T1000 (cell line): ENCODE results near the gene SLX4IP.

Experiments used
- DNase-seq: peaks from one replicate; lab custom pipeline; 2025; ENCODE audit warnings: mixed read lengths; lab: John Stamatoyannopoulos, UW

SLX4IP gene

DNA sequence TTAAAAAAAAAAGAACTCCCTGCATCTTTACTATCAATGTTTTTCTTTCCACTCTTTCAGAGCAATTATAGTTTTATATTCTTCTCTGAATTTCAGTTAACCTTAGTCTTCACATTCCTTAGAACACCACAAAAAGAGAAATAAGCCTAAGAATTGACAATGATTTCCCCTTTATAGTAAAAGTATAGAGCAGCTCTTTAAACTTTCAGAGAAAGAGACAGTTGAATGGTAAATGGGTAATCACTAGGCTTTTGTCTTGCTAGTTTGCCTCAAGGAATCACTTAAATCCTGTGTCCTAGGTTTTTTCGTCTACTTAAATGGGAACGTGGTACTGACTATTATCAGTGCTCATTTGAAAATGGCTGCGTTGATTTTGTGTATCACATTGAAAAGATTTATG lies 31.8 kb downstream of the SLX4IP start:
- DNase-seq, result no peak

DNA sequence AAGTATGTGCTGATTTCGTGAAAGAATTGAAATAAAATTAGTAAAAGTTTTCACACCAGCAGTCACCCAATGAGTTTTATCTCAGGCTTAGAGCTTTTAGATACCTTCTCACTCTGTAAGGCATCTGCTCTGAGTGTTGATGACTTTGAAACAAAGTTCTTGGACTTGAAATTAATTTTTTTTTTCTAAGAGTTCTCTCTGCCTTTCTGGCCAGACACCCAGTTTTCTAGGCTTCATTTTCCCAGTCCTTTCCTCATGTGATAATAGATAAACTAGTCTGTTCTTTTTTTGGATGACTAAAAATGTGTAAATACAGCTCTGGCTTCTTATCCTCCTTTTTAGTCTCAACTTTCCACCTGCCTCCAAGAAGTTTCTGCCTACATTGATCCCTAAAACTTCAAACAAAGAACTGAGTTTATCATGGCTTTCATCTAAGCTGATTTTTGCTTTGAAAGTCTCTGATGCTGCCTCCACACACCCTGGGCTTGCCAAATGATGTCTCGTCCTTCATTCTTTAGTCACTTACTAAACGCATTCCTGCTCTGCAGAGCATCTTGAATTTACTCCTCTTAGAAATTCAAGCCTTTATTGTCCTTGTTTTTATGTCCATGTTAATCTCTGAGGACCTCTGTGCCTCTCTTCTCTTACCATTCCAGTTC lies 32.7 kb downstream of the SLX4IP start:
- no peak for DNase-seq

DNA sequence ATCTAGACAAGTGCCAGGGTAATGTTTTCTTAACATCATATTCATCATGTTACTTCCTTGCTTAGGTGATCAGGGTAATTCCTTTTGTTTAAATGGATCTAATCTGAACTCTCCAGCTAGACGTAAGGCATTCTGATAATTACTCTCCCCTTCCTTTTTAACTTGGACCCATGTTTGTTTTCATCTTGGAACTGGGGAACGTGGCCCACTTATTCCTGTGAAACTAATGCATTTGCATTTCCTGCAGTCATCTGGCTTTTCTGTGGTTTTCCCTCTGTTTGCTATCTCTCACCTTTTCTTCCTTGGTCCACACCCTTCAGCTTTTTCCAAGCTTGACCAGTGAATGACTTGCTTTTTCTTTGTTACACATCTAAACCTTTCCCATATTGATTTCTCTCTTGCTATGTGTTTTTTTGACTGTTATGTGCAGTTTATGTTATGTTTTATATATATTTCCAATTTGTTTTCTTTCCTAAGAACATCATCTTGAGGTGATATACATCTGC lies 33.3 kb downstream of the SLX4IP start:
- DNase-seq, result no peak

DNA sequence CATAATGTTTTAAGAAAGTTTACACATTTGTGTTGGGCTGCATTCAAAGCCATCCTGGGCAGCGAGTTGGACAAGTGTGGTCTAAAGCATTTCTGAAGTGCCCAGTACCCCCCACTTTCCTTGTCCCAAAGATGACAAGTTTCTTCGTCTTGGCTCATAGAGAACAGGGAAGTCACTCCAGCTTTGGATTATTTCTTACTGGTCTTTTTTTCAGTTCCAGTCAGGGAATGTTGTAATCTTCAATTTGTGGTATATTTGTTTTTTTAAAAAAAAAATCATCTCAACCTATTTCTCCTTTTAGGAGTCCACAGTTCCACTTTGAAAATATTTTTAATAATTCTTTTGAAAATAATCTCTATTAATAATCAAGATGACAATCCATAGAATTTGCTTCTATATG lies 34.0 kb downstream of the SLX4IP start:
- DNase-seq, result no peak

DNA sequence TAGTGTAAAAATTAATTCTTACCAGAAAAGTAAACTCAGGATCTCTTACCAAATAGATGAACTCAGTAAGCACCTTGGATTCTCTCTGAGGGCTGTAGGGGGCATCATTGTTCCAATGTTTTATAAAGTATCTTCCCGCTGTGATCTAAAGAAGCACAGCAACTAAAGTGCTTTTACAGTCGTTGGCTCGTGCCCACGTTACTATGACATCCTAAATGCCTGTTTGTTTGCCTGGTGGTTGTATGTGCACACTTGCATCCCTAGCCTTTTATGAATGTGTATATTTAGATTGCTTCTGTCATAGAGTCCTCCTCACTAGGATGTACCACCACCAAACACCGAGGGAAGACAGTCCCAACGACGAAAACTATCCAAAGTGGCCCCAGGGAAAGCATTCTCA lies 34.5 kb downstream of the SLX4IP start:
- no peak for DNase-seq

DNA sequence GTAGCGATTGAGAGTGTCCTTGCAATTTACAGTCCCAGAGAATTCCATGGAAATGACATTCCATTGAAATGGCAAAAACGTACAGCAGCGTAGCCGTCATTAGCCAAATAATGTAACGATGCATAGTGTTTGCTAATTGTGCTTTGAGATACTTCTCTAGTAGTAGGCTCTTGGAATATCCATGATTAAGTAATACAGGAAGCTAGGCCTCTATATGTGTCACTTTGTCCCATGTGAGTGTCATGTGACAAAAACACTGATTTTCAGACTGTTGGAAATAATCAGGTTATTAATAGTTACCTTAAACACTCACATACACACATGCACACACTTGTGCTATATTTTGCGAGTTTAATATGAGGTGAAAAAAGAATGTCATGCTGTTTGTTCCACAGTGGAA lies 35.2 kb downstream of the SLX4IP start:
- DNase-seq, result no peak

DNA sequence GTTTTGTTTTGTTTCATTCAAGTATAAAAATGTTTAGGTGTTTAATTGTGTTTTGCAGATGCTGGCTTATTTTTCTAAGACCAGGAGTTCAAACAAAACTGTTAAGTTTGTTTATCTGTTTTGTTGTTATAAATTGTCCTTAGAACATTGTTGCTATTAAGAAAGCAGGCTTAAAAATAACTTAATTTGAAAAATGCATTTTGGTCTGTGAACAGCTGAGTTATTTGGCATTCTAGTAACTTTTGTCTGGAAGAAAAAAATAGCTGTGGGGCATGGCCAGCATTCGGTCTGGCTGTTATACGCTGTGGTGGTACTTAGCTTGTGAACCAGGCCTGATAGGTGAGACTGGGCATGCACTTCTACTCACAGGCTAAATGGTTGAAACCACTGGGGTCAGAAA lies 37.8 kb downstream of the SLX4IP start:
- no peak for DNase-seq

DNA sequence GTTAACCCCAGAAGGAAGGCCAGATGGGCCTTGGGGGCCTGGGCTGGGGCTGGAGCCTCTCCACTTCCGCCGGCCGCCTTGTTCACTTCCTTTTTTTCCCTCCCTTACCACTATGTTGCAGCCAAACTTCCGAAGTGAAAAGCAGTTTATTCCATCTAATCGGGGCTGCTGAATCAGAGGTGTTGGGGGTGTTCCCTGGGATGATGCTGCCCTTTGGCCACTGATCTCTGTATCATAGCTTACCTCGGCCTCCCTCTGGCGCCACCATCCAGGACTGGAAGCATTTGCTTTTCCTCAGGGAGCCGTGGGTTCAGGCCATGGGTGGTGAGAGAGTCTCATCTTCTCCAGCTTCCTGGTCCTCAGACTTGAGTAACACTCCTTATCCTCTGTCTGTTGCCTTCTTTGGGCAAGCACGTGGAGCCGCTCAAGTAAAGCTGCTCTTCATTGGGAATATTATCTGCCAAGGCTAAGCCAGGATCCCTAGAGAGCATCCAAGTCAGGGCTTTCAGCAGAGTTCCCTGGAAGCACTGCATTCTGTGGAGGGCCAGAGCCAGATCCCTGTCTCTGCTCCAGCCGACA lies 39.6 kb downstream of the SLX4IP start:
- DNase-seq, result no peak

DNA sequence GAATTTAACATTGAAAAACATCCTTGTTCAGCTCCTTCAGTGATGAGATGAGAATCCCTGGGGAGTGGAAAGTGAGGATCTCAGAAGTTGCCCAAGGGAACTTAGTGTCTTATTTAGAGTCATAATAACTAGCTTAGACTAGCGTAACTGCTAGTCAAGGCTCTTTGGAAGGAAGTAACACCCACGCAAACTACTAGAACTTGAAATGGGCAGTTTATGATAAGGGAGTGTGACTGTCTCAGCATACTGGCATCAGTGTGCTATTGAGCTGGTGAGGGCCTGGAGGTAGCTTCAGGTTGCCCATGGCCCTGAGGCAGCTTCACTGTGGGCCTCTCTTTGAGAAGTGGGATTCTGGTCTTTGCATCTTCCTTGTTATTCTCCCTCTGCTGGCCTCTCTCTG lies 40.1 kb downstream of the SLX4IP start:
- DNase-seq, result no peak

DNA sequence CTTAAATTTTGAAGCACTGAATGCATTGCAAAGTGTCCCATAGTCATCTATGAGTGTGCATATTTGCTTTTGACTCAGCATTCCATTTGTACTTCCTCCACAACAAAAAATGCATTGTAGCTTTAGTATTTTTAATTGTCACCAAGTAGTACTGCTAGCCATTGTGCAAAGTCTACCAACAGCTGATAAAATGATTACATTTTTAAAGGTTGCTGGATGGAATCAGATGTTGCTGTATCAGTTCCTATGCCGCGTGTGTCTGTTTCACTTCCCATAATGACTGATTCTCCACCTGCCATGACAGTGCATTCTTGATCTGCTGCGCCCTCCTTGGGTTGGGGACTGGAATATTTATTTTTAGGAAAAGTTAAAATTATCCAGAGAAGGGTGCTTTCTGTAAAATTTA lies 41.2 kb downstream of the SLX4IP start:
- no peak for DNase-seq

DNA sequence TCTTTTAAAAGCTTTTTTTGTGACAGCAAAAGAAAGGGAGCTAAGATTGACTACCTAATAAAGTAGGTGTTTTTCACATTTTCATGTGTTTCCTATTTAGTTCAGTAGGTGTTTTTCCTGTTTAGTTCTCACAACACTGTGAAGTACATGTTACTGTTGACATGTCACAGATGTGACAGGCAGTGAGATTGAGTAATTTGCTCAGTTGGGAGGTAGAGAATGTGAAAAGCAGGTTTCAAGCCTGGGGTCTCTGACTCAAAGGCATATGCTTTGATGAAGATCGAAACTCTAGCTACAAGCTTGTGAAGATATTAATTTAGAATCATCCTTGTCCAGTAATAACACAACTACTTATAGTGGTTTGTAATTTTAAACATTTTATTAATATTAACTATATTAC lies 43.1 kb downstream of the SLX4IP start:
- DNase-seq, result no peak

DNA sequence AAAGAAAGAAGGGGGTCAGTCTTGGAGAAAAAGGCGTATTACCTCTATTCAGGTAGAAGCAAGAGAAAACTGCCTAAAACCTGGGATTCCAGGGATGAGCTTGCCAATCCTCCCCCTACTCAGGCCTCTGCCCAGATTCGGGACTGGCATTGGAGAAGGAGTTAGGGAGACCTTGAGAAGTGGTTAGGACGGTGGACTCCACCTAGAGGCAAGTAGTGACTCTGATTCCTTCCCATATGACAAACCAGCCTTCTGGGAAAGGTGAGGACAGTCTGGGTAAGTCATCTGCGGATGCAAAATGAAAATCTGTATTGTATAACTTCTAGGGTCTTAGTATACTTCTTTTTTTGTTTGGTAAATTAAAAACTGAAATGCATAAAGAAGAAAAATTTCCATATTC lies 43.8 kb downstream of the SLX4IP start:
- no peak for DNase-seq

DNA sequence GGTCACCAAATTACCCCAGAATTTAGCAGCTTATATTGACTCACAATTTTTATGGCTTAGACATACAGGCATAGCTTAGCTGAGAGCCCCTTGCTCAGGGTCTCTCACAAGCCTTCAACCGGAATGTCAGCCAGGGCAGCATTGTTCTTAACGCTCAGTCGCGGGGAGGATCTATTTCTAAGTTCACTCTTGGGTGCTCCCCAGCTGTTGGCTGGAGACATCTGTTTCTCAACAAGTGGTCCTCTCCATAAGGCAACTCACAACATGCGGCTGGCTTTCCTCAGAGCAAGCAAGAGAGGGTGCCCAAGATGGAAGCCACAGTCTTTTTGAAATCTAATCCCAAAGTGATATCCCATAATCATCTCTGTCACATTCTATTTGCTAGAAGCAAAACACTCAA lies 46.6 kb downstream of the SLX4IP start:
- DNase-seq, result no peak

DNA sequence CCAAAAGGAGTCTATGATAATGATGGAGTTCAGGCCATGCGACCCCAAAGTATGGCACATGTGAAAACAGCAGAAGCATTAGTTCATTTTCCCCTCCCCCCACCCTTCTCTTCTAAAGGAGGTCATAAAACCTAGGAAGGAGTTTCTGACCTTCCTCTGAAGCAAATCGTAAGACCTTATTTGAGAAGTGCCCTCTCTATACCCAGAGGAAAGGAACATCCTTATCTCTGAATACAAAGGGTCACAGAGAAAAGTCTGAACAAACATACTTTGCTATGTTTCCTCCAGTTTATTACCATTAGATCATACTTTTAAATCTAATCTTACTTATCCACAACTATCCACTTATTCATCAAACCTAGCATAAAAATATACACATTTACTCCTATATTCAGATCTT lies 48.6 kb downstream of the SLX4IP start:
- no peak for DNase-seq

DNA sequence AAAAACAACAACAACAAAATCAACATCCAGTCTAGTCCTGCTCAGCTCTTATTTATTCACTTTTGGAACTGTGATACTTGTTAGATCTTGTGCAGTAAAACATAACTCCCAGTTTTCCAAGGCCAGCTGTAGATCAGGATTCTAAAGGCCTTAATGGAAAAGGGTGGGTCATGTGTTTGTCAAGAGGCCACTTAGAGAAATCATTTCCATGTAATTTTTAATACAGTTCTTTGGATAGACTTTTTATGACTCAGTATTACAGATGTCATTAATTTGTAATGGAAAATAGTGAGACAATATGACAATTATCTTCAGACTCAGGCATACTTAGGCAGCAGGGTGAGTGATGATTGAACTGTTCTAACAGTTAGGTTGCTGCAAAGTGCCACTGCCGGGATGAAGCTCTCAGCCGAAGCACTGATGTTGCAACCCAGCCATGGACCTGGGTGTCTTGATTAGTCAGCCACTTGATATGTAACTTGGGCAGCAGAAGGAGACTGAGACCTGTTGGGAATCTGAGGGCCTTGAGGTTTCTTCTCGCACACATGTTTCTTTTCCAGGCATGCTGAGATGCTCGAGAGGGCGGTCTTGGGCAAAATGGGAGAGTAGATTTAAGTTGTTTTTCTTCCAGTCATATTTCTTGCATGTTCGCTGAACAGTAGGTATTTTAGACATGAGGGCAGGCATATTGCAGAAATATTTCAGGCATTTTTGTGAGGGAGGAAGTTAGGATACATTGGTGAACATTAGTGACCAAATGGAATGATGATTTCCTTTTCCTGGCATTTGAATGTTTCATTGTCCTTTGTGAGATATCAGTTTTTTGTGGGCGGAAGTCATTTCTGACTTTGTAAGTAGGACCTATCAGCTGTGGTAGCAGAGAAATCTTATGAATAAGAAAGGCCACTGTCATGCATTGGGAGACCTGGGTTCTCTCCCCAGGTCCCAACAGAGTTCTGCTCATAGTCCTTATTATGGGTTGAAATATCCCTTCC lies 52.3 kb downstream of the SLX4IP start:
- DNase-seq, result no peak

DNA sequence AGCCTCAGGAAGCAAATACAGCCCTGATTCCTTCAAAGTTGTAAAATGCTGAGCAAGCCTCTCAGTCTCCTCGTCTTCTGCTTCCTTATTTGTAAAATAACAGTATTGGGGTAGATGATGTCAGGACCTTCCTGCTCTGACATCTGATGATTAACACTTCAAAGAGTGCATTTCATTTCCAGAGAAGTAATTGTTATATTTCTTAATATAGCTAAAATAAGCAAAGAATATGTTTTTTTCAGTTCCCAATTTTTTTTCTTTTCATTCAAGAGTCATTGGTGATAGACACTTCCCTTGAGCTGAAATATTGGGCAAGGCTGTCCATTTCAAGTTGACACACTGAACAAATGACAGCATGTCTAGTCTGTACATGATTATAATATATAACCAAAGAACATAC lies 53.4 kb downstream of the SLX4IP start:
- DNase-seq, result no peak

DNA sequence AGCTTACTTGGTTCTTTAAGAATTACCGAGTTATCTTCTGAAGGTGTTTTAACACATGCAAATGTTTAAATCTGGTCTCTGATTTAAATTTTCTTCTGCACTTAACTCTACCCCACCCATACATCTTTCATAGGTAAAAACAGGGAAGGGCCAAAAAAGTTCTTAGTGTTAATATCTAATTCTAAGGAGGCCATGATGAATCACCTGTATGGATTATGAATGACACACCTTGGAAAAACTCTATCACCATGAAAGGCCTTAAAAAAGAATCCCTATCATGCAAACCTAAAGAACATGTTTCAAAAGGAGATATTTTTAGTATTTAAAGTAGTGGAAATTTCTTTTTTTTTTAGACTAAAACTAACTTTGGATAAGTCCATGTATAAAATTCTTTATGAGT lies 54.7 kb downstream of the SLX4IP start:
- no peak for DNase-seq

DNA sequence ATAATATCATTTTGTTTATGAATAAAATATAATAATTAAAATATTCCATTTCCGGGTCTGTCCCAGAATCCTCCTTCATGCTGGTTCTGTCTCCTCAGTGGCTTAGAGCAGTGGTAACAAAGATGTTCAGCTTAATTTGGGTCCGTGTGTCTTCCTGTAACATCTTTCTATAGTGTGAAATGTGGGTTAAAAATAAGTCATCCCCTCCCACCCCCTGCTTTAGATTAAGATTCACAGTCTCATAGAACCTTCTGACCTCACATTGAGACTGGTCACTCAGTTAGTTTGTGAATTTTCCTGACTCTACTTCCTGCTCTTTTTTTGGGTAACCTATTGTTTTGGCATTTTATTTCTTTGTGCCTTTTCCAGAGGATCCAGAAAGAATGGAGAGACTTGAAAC lies 55.2 kb downstream of the SLX4IP start:
- DNase-seq, result no peak

DNA sequence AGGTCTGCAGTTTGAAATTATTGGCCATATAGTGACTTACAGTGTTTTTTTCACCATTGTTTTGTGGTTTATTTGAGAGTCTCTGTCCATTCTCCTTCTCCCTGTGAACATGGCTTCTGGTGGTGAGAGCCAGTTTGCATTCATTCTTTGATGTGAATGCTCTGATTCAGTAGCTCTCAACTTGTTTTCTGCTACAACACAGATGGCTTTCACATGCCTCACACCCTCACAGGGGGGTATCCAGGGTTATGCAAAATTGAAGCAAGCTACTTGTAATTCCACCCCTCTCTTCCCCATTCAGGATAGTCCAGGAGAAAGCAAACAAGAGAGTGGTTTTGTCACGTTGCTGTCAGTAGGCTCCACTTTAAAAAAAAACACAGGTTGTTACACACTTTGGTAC lies 55.6 kb downstream of the SLX4IP start:
- DNase-seq, result no peak

DNA sequence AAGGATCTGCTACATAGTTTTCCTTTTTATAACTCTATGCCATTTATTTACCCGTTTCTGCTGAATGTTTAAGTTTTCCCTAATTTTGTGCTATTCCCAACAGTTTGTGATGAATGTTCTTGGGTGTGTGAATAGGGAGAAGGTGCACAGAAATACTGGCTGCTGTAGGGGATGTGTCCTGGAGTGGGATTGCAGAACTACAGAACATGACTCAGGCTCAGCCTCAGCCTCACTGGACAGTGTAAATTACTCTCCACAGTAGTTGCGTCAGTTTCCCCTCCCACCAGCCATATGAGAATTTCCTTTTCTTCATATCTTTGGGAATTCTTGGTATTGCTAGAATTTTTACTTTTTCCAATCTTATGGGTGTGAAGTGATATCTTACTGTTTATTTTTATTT lies 57.0 kb downstream of the SLX4IP start:
- no peak for DNase-seq

DNA sequence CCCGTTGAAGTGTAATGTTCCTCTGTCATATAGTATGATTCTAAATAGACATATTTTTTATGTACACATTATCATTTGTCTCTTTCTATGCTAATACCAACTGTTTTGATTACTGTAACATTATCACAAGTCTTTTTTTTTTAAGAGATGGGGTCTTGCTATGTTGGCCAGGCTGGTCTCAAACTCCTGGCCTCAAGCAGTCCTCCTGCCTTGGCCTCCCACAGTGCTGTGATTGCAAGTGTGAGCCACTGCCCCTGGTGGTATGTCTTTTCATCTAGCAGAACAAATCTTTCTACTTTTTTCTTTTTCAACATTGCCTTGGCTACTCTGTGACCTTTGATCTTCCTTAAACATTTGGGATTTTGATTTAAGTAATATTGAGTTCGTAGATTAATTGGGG lies 57.7 kb downstream of the SLX4IP start:
- DNase-seq, result no peak

DNA sequence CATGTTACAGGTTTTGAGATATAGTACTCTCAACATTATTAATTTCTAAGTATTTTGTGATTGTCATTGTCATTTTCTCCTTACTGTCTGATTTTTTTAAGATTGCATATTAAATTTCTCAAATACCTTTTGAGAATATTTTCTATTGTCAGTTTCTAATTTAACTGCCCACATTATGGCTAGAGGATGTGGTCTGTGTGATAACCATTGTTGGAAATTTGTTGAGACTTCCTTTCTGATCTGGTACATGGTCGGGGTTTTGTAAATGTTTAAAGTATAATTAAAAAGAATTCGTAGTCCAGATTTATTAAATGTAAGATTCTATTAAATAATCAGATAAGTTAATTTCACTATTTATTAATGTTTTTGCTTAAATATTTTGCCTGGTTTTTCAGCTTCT lies 60.1 kb downstream of the SLX4IP start:
- no peak for DNase-seq

DNA sequence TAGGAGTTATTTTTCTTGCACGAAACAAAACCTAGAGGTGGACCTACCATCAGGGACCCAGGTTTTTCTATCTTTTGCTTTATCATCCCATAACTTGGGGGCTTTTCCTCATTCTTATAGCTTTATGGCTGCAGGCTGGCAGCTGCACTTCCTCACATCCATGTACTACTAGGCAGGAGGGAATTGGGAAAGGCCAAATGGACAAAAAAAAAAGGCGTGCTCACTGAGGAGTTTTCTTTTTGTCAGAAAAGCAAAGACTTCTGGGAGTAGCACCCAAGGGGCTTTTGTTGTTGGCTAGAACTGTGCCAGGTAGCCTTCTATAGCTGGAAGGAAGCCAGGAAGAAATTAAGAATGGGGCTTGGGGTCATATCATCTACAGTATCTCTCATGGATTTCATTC lies 61.4 kb downstream of the SLX4IP start:
- DNase-seq, result no peak
